ENCODE measurements around the gene ARHGEF7. TPM values are rescaled to one million over a fixed set of nuclear protein-coding genes. Genes with fewer than 3 reads are reported as not detected.

The ARHGEF7 gene
- total RNA-seq, 1 experiment from 2014 or later, result 16.0 TPM

DNA sequence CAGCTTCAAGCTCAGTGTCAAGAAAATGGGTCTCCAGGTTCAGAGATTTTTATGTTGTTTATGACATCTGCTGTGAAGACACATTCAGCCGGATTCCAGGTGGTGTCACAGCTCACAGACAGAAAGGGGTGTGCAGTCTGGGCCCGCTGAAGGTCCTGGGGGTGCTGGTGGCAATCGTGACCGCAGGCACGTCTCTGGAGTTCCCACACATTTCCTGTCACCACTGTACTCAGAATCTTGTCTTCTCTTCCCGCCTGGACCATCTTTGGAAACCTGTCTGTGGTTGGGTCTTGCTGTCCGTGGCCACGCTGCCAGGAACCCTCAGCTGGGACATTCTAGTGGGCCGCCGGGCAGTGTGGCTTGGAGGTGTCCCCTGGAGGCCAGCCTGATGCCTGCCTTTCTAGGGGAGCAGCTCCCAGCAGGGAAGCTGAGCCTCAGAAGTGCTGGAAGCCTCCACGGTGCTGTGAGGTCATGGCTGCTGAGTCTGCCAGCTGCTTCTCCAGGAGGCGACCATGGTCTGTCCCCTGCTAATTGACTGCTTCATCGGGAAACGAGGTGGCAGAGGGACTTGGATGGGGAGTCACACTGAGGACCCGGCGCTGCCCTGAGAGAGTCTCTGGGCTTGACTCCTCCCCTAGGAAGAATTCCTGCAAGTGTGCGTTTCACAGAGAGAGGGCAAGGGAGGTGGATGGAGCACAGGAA lies 209.0 kb downstream of the ARHGEF7 start:
- no peak for DNase-seq (ENCODE audit: low read depth)

DNA sequence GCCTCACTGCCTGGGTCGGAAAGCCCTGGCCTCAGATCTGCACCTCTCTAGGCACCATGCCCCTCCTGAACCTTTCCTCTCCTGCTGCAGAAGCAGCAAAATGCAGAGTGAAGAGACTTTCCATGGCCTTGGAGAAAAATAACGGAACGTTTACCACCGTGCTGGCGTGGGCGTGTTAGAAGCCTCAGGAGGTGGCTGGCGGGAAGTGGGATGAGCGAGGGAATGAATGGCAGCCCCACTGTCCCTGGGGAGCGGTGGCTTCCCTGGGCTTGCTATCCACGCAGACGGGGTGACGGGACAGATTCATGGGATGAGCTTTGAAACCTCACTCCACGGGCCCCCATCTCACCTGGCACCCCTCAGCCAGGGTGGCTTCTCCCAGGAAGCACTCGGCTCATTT lies 209.6 kb downstream of the ARHGEF7 start:
- DNase-seq (ENCODE audit: low read depth), result no peak

- DNase-seq (ENCODE audit: low read depth), result no peak
Observed at GRCh38 chr13:111325146-111325890, 210.2 kb downstream of the ARHGEF7 start.

GRCh38 chr13:111325941-111326620 lies 211.0 kb downstream of the ARHGEF7 start:
- no peak for DNase-seq (ENCODE audit: low read depth)

DNA sequence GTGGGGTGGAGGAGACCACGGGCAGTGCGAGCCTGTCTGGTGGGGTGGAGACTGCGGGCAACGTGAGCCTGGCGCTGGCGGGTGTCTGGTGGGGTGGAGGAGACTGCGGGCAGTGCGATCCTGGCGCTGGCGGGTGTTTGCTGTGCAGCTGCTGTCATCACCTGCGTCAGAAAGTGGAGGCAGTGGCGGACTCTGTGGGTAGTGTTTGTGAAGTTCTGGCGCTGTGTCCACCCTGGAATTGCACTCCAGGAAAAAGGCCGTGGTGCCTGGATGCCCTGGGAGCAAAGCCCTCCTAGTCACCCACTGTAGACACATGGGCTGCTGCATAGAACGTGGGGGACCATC lies 211.5 kb downstream of the ARHGEF7 start:
- DNase-seq (ENCODE audit: low read depth), result no peak

- no peak for DNase-seq (ENCODE audit: low read depth)
Observed at GRCh38 chr13:111326981-111327642, 212.0 kb downstream of the ARHGEF7 start.

DNA sequence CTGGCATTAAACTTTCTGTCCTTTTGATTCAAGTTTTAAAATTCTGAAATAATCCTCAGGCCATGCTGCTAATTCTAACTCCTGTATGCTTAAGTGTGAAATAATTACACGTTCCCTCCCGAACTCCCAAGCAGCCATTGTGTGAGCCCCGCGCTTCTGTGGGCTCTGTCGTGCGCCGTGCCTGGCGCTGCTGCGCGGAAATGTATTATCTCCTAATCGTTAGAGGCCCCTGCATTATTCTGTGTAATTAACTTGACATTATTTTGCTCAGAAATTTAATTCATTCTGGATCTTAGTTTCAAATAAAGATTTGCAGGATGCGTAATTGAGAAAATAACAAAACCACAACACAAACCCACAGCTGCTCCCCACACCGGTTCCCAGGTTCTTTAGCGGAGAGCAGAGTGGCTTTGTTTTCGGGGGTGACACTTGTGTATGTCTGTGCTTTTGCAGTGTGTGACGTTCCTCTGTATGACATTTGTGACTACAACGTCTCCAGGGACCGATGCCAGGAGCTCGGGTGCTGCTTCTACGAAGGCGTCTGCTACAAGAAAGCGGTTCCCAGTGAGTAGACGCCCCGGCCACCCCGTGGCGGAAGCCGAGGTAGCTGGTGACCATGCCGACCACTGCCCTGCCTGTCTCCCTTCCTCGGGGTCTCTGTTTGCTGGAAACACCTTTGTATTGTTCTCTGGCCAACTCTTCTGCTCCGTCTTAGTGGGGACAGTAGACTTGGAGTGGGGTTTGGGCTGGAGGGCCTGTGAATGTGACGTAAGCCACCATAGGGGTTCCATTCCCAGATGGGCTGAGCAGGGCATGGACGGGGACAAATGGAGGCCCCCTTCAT lies 212.8 kb downstream of the ARHGEF7 start:
- no peak for DNase-seq (ENCODE audit: low read depth)

- no peak for DNase-seq (ENCODE audit: low read depth)
Observed at GRCh38 chr13:111328574-111329410, 213.7 kb downstream of the ARHGEF7 start.

- DNase-seq (ENCODE audit: low read depth), result no peak
Observed at GRCh38 chr13:111329641-111330040, 214.5 kb downstream of the ARHGEF7 start.

- DNase-seq (ENCODE audit: low read depth), result no peak
Observed at GRCh38 chr13:111330066-111330610, 215.0 kb downstream of the ARHGEF7 start.

- no peak for DNase-seq (ENCODE audit: low read depth)
Observed at GRCh38 chr13:111335298-111335697, 220.2 kb downstream of the ARHGEF7 start.

- DNase-seq (ENCODE audit: low read depth), result no peak
Observed at GRCh38 chr13:111336666-111337065, 221.6 kb downstream of the ARHGEF7 start.

GRCh38 chr13:111337206-111337605 lies 222.1 kb downstream of the ARHGEF7 start:
- peak; percentile 91 for DNase-seq (ENCODE audit: low read depth)

GRCh38 chr13:111337741-111338140 lies 222.6 kb downstream of the ARHGEF7 start:
- DNase-seq (ENCODE audit: low read depth), result no peak

- DNase-seq (ENCODE audit: low read depth), result no peak
Observed at GRCh38 chr13:111338841-111339240, 223.7 kb downstream of the ARHGEF7 start.

DNA sequence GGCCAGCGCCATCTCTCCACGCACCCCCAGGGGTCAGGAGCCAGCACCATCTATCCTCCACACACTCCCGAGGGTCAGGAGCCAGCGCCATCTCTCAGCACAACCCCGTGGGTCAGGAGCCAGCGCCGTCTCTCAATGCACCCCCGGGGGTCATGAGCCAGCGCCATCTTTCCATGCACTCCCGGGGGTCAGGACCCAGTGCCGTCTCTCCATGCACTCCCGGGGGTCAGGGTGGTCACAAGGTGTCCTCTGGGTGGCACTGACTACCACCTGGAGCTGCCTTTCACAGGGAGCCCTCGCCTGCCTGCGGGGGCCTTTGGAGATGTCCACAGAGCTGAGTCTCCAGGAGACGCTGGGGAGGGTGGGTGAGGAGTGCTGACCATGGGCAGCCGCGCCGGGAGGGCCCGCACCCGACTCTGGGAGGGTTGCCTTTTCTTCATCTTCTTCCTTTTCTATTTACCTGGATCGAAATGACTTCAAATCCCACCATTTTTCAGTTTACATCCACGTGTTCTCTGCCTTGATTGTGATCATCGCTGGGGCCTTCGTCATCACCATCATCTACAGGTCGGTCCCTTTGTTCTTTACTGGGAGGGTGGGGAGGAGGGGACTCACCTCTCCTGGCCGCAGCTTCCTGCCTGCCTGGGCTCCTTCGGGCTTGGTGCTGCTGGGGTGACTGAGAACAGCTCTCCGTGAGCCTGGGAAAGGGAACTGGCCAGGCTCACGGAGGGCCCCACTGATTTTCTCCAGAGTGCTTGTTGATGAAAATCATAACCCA lies 224.4 kb downstream of the ARHGEF7 start:
- no peak for DNase-seq (ENCODE audit: low read depth)

- DNase-seq (ENCODE audit: low read depth), result no peak
Observed at GRCh38 chr13:111341886-111342285, 226.8 kb downstream of the ARHGEF7 start.

- no peak for DNase-seq (ENCODE audit: low read depth)
Observed at GRCh38 chr13:111342721-111343120, 227.6 kb downstream of the ARHGEF7 start.

DNA sequence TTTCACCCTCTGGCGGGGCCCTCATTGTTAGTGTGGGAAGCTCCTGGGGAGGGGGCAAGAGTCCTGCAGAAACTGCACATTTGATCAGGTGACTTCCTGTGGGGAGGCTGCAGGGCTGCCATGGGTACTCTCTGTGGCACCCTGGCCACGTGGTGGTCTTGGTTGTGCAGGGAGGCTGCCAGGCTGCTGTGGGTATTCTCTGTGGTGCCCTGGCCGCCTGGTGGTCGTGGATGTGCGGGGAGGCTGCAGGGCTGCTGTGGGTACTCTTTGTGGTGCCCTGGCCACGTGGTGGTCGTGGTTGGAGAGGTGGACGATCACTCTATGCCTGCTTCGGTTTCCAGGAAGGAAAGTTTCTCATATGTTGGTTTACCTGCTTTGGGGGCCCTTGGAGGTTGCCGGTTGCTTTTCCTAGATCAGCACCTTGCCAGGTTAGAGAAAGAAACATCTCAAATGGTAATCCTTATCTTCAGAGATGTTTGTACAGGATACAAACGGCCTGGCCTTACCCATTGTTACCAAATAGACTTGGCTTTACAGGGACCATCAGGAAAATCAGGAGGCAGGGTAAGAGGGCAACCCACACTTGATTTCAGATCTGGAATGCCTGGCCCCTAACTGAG lies 228.2 kb downstream of the ARHGEF7 start:
- DNase-seq (ENCODE audit: low read depth), result no peak

Measured in RPMI7951 (cell line).